Measurements from ENCODE around the gene SRGAP3.

Gene SRGAP3

DNA sequence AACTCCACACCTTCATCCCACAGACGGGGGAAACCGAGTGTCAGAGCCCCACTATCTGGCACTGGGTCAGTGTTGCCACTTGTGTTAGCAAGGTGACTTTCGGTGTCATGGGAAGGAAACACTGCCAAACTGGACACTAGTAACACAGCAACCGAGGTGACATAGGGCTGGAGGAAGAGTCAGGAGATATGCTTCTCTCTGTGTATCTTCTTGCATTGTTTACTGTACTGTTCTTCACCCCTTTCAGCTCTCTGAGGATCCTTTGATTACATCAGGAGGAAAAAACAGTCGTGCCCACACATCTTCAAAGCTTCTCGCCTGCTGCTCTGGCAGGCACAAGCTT lies 176.8 kb downstream of the SRGAP3 start:
- no peak for TF ChIP-seq ZNF274 (IDR thresholded peaks at IDR 0.05; ENCODE audit: low read depth, low read length)
- no peak overlapping the region for H3K4me3 ChIP-seq (ENCODE audit: low read length)

DNA sequence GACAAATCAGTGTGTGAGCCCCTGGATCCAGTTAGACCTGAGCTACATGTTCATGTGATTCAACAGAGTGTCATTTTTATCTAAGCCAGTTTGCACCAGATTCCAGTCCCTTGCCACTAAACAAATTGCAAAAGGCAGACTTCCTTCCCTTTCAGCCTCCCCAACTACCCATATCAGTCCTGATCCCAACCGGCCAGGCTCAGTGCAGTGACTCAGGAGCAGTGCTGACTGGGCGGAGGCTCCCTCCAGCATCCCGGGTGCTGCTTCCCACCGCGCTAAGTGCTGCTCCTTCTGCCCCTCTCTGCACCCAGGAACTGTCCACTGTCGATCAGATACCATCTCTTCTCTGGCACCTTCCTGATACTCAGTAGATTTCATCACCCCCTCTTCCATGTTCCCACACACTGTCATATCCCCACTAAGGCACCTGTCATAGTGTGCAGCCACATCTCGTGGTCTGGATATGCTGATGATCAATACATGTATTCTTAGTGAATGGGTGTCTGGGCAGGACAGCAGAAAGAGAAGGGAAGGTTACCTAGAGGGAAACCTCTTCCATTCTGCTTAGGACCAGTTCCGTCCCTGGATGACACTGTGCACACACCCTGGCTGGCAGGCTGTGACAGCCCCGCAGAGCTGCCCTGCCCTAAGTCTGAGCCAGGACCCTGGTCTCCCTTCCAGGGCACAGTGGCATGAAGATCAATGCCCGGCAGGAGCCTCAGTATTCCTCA lies 177.3 kb downstream of the SRGAP3 start:
- H3K4me3 ChIP-seq (ENCODE audit: low read length): no peak overlapping the region
- TF ChIP-seq ZNF274 (IDR thresholded peaks at IDR 0.05; ENCODE audit: low read depth, low read length): no peak

DNA sequence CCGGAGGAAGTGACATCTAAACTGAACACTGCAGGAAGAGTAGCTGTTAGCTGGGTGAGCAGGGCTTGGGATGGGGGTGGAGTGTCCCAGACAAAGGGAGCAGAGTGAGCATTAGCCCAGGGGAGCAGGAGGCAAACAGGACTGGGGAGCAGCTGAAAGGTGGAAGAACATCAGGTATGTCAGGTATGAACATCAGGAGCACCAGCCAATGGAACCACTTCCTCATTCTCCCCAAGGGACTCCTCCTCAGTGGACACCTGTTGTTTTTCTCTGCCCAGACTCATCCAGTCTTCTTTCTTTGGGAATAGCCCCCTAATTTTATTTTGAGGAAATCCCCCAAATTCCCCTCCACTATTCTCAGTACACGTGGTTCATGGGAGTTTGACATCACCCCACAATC lies 178.5 kb downstream of the SRGAP3 start:
- no peak for TF ChIP-seq ZNF274 (IDR thresholded peaks at IDR 0.05; ENCODE audit: low read depth, low read length)
- H3K4me3 ChIP-seq (ENCODE audit: low read length): no peak overlapping the region

DNA sequence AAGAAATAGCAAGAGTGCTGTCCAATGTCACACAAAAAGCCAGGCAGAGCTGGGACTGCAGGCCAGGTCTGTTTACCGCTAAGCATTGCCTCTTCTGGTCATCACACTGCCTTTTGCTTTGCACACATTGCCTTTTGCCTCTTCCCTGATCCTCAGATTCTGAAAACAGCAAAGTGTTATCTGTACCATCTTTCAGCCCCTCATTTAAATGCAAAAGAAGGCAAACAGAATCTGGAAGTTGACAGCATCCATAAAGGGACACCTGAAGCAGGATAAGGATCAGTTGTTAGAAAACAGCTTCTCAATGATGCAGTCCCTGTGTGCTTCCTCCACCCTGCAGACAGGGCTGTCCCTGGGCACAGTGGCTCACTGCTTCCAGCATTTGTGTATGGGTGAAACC lies 179.5 kb downstream of the SRGAP3 start:
- no peak for TF ChIP-seq ZNF274 (IDR thresholded peaks at IDR 0.05; ENCODE audit: low read depth, low read length)
- no peak overlapping the region for H3K4me3 ChIP-seq (ENCODE audit: low read length)

DNA sequence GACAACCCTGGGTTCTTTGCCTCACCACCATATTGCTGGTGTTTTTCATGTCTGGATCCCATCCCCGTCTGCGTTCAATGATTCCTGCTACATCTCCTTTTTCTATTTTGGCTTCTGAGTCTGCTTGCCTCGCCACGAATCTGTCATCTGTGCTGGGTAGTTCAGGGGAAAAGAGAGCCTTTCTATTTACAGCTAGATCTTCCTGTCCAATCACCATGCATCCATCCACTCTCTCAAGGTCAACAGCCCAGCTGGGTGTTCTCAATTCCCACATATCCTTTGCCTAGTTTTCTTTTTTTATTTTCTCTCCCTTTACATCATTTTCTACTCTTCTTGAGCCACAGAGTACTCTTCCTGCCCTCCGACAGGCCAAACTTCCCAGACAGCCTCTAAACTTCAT lies 181.4 kb downstream of the SRGAP3 start:
- no peak overlapping the region for H3K4me3 ChIP-seq (ENCODE audit: low read length)
- TF ChIP-seq ZNF274 (IDR thresholded peaks at IDR 0.05; ENCODE audit: low read depth, low read length): no peak

DNA sequence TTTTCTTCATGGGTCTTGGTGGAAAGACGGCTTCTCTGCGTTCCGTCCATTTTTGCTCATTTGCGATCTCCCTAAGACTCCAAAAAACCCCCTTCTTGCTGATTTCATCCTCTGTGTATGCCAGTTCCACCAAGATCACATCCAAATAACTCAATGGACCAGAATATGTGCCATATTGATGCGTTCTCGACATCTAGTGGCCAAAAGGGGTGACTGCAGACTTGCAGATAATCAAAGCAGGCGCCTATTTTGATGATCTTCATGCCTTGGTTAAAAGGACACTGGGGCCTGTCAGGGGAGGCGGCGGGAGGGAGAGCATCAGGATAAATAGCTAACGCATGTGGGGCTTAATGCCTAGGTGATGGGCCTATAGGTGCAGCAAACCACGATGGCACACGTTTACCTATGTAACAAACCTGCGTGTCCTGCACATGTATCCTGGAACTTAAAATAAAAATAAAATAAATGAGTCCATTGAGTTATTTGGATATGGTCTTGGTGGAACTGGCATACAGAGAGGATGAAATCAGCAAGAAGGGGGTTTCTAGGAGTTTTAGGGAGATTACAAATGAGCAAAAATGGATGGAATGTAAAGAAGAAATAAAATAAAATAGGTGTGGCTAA lies 182.0 kb downstream of the SRGAP3 start:
- TF ChIP-seq ZNF274 (IDR thresholded peaks at IDR 0.05; ENCODE audit: low read depth, low read length): no peak
- no peak overlapping the region for H3K4me3 ChIP-seq (ENCODE audit: low read length)

DNA sequence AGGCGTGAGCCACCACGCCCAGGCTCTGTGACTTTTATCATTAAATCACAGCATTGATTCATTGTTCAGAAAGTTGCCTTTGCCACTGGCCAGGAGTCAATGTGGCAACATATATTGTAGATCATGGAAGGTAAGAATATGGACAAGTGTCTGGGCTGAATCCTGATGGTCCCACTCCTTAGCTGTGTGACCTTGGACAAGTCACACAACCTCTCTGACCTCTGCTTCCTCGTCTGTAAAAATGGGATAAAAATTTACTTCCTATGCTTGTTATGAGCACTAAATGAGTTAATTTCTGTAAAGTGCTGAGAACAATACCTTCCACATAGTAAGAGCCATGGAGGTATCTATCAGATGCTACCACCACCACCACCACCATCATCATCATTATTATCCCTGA lies 182.7 kb downstream of the SRGAP3 start:
- no peak for TF ChIP-seq ZNF274 (IDR thresholded peaks at IDR 0.05; ENCODE audit: low read depth, low read length)

DNA sequence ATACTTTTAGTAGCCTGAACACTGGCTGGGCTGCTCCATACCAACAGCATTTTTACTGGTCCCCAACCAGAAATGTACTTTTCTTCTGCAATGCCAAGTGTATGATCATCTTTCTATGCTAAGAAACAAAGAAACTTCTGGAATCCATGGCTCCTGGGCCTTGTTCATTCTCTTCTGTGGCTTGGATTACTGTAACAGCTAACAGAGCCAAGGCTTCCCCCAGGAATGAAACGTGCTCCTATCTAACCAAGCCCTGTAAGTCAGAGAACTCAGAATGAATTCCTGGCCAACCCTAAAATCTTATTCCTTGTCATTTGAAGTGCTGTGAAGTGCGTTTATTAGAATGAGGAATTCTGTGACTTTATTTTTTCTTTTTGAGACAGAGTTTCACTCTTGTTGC lies 183.3 kb downstream of the SRGAP3 start:
- no peak overlapping the region for H3K4me3 ChIP-seq (ENCODE audit: low read length)
- no peak for TF ChIP-seq ZNF274 (IDR thresholded peaks at IDR 0.05; ENCODE audit: low read depth, low read length)

More for the DNA sequence above, 182.7 kb downstream of the SRGAP3 start:
- H3K4me3 ChIP-seq (ENCODE audit: low read length): no peak overlapping the region

DNA sequence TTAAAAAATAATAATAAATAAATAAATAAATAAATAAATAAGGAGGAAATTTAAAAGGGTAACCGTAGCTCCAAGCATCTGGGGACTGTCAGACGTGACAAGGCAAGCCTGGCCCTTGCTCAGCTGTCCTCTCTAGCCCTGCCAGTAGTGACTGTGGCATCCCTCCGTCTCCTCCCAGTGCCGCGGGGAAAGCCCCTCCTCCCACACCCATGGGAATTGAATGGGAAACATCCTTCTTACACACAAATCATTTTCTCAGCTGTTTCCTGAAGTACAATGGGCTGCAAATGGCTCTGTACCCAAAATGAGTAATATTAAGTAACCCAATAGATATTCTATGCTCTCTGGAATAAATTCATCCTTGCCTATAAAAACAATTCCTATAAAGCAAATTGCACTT lies 184.6 kb downstream of the SRGAP3 start:
- no peak for TF ChIP-seq ZNF274 (IDR thresholded peaks at IDR 0.05; ENCODE audit: low read depth, low read length)
- no peak overlapping the region for H3K4me3 ChIP-seq (ENCODE audit: low read length)

DNA sequence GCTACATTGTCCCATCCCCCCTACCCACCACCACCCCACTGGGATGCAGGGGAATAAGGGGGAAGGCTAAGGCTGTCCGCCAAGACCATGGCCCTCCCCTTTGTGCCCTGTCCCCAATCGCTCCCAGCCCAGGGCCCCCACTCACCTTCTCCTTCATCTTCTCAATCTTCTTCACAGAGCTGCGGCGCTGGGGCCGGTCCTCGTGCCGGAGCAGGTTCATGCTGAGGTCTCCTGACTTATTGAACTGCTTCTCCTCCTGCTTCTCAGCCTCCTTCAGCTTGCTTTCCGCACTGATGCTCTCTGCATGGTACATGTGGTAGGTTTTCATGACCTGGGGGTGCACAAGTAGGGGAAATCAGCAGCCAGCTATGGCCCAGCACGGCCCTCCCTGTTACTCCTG lies 185.2 kb downstream of the SRGAP3 start:
- TF ChIP-seq ZNF274 (IDR thresholded peaks at IDR 0.05; ENCODE audit: low read depth, low read length): no peak

DNA sequence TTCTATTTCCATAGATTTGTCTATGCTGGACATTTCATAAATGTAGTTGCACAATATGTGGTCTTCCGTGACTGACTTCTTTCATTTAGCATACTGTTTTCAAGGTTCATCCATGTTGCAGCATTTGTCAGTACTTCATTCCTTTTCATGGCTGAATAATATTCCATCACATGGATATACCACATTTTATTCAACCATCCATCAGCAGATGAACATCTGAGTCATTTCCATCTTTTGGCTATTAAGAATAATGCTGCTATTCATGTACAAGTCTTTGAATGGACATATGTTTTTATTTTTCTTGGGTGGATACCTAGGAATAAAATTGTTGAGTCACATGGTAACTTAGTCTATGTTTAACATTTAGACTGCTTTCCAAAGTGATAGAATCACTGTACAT lies 186.9 kb downstream of the SRGAP3 start:
- TF ChIP-seq ZNF274 (IDR thresholded peaks at IDR 0.05; ENCODE audit: low read depth, low read length): no peak
- no peak overlapping the region for H3K4me3 ChIP-seq (ENCODE audit: low read length)

More for the DNA sequence above, 185.2 kb downstream of the SRGAP3 start:
- no peak overlapping the region for H3K4me3 ChIP-seq (ENCODE audit: low read length)

DNA sequence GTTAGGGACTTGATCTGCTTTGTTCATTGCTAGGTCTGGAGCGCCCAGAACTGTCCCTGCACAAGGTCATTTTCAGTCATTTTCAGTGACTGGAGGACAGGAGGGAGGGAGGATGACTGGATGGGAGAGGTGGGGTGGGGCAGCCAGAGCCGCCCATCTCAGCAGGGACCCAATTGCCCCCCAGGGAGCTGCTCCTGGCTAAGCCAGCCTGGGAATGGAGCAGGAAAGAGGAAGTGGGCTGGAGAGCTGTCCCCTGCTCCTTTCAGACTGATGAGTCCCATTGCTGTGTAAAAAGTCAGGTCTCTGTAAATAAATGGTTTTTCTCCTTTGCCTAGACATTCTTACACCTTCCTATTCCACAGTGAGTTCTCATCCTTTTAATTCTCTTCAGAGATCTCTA lies 187.8 kb downstream of the SRGAP3 start:
- no peak overlapping the region for H3K4me3 ChIP-seq (ENCODE audit: low read length)
- no peak for TF ChIP-seq ZNF274 (IDR thresholded peaks at IDR 0.05; ENCODE audit: low read depth, low read length)

DNA sequence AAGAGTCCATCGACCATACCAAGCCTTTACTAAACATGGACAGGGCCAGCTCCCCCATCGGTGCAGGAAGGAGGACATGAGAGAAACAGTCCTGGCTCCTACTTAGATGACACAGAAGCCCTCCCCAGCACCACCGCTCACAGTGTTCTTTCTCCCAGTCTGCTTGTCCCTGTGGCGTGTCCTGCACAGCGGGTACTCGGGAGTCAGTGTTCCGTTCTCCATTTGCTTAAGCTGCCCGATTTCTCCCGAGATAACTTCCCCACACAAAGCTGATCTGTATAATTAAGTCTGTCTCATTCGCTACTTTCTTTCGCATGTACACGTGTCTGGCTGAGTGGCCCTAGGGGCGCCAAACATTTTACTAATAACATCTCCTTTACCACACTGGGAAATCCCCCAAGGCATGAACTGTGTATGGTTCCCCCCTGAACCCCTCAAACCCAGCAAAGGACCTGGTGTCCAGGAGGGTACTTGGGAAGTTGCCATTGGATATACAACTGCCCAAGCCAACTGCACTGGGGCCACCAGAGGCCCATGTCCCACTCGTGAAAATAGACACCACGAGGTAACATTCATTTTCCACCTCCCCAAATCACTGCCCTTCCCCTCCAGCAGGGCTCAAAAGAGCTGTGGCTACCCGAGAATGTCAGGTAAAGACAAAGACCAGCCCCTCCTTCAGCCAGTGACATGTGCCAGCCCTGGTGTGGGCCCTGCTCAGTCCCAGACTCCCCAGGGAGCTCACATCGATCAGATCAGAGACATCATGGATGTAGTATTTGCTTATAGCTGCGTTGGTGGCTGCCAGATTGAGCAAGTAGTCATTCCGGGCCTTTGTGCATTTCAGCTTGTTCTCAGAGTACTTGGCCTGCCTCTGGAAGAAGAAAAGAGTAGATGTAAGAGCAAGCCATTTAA lies 189.7 kb downstream of the SRGAP3 start:
- no peak for TF ChIP-seq ZNF274 (IDR thresholded peaks at IDR 0.05; ENCODE audit: low read depth, low read length)
- no peak overlapping the region for H3K4me3 ChIP-seq (ENCODE audit: low read length)

DNA sequence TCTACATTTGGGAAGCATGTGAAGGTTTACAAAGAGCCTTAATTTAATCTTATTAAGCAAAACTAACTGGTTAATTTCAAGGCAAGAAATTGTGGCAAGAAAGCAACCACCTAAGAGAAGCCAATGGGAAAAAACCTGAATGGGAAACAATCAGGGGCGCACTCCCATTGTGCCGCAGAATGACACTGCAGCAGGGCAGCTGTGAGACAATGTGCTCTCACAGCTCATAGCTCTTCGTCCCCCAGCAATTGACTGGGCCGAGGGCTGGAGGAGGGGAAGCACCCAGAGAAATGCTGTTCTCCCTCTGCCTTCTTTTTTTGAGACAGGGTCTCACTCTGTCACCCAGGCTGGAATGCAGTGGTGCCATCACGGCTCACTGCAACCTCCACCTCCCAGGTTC lies 192.9 kb downstream of the SRGAP3 start:
- H3K4me3 ChIP-seq (ENCODE audit: low read length): no peak overlapping the region
- TF ChIP-seq ZNF274 (IDR thresholded peaks at IDR 0.05; ENCODE audit: low read depth, low read length): no peak
